A673 (cell line): ENCODE measurements around the gene OR13G1. TPM values are rescaled to one million over a fixed set of nuclear protein-coding genes. Genes with fewer than 3 reads are reported as not detected.
"Not testable (repeated sequence)": the region's sequence is repeated elsewhere in the genome, so short reads cannot be mapped to it uniquely, and the experiment has no call there.

Experiments used
- BruUV-seq: library from RNA; stranded (reverse); fragments of 400-500 nt; replicated peaks from 2 replicates; lab custom pipeline; 2021; lab: Mats Ljungman, UMichigan
- CTCF ChIA-PET: fragments of 300-600 bp; sonication (Branson Sonifier 250); formaldehyde crosslinking; loops from one replicate; lab custom pipeline; 2022; ENCODE audit warnings: antibody characterized with exemption; lab: Charles Lee
- POLR2A ChIA-PET: fragments of 300-600 bp; sonication (Branson Sonifier 250); formaldehyde crosslinking; loops from one replicate; lab custom pipeline; 2022; ENCODE audit warnings: antibody characterized with exemption; ENCODE audit not compliant: low non-redundant PET; lab: Charles Lee
- DNase-seq: peaks from one replicate; pipeline ENCODE4 v3.0.0-alpha.2; 2015; ENCODE audit warnings: low spot score
- H3K27ac ChIP-seq: fragments of 200-600 bp; sonication (generic); 2 replicates; pipeline ENCODE4 v1.5.1; 2016; ENCODE audit warnings: mixed run types, low read depth, mild to moderate bottlenecking, mixed read lengths, antibody characterized with exemption, low read length; ENCODE audit not compliant: poor library complexity, severe bottlenecking
- H3K27me3 ChIP-seq: fragments of 200-600 bp; sonication (generic); replicated peaks from 2 replicates; pipeline ENCODE4 v1.6.1; 2017; ENCODE audit warnings: mixed run types, low read depth, mild to moderate bottlenecking, mixed read lengths, antibody characterized with exemption, low read length; ENCODE audit not compliant: insufficient read depth, poor library complexity
- H3K36me3 ChIP-seq: fragments of 200-600 bp; sonication (generic); 2 replicates; pipeline ENCODE4 v1.6.1; 2016; ENCODE audit warnings: mixed run types, mild to moderate bottlenecking, mixed read lengths, antibody characterized with exemption, low read length; ENCODE audit not compliant: insufficient read depth, poor library complexity, severe bottlenecking
- H3K4me1 ChIP-seq: fragments of 200-600 bp; sonication (generic); 2 replicates; pipeline ENCODE4 v1.6.1; 2017; ENCODE audit warnings: mixed run types, mild to moderate bottlenecking, mixed read lengths, antibody characterized with exemption, low read length; ENCODE audit not compliant: insufficient read depth, poor library complexity, severe bottlenecking
- H3K4me3 ChIP-seq: fragments of 200-600 bp; sonication (generic); 2 replicates; pipeline ENCODE4 v1.5.1; 2016; ENCODE audit warnings: low read depth, mixed run types, mild to moderate bottlenecking, mixed read lengths, low read length; ENCODE audit not compliant: poor library complexity, severe bottlenecking
- H3K9me3 ChIP-seq: fragments of 200-600 bp; sonication (generic); 2 replicates; pipeline ENCODE4 v1.6.1; 2016; ENCODE audit warnings: mixed run types, low read depth, mild to moderate bottlenecking, mixed read lengths, antibody characterized with exemption, low read length; ENCODE audit not compliant: poor library complexity, severe bottlenecking
- CTCF ChIP-seq: fragments of 300-800, 200-600 bp; sonication (generic); conservative IDR thresholded peaks from 2 replicates; pipeline ENCODE4 v1.5.1; 2017; ENCODE audit warnings: low read depth, mild to moderate bottlenecking, antibody characterized with exemption, low read length, moderate library complexity, mixed read lengths
- EZH2 ChIP-seq: fragments of 200-600 bp; sonication (generic); IDR thresholded peaks from 2 replicates; pipeline ENCODE4 v1.6.1; 2017; ENCODE audit warnings: borderline replicate concordance, low read depth, mild to moderate bottlenecking, mixed read lengths, antibody characterized with exemption, low read length; ENCODE audit not compliant: poor library complexity, severe bottlenecking
- intact Hi-C: fragments of 100-400 bp; cut with micrococcal nuclease; formaldehyde crosslinking; loops from one replicate; pipeline ENCODE4 v1.10.0; 2022; ENCODE audit not compliant: unreplicated experiment
- total RNA-seq: library from RNA; stranded (reverse); gene quantifications from 2 replicates; pipeline ENCODE4 v1.2.3, GENCODE V29; 2021

Gene OR13G1
- total RNA-seq, 1 experiment from 2014 or later, result not detected

- BruUV-seq, result no TSS peak
- TF ChIP-seq CTCF (no peak), EZH2 (no peak)
- Histone ChIP-seq H3K4me1 (no peaks in the 10 kb centered on the region), H3K4me3 (no peak overlapping the region), H3K36me3 (no peaks in the 10 kb centered on the region), H3K27me3 (no peaks in the 10 kb centered on the region), H3K27ac (no peak overlapping the region), H3K9me3 (peaks cover 16% of the 10 kb centered on the region)
- no peak for DNase-seq
- CTCF ChIA-PET, result no interaction called here
- POLR2A ChIA-PET, result no interaction called here
- intact Hi-C loops, result no loop called here
Observed at GRCh38 chr1:247713753-247714152, 34.2 kb upstream of the OR13G1 start.

GRCh38 chr1:247710681-247711080, 31.1 kb upstream of the OR13G1 start:
- H3K27me3 ChIP-seq, H3K36me3 ChIP-seq, DNase-seq, BruUV-seq, intact Hi-C loops, H3K9me3 ChIP-seq, POLR2A ChIA-PET, H3K4me3 ChIP-seq, H3K27ac ChIP-seq, CTCF ChIA-PET, H3K4me1 ChIP-seq: not testable (repeated sequence)

GRCh38 chr1:247701338-247701737, 21.8 kb upstream of the OR13G1 start:
- no TSS peak for BruUV-seq
- no peak overlapping the region for H3K4me3 ChIP-seq
- intact Hi-C loops, result no loop called here
- H3K36me3 ChIP-seq, result no peaks in the 10 kb centered on the region
- POLR2A ChIA-PET, result no interaction called here
- H3K27me3 ChIP-seq, result no peaks in the 10 kb centered on the region
- no peaks in the 10 kb centered on the region for H3K9me3 ChIP-seq
- DNase-seq, result no peak
- TF ChIP-seq CTCF, result no peak
- no peak for TF ChIP-seq EZH2
- H3K27ac ChIP-seq, result no peak overlapping the region
- no peaks in the 10 kb centered on the region for H3K4me1 ChIP-seq
- CTCF ChIA-PET, result no interaction called here

- ChIA-PET CTCF (no interaction called here), POLR2A (no interaction called here)
- BruUV-seq, result no TSS peak
- Histone ChIP-seq H3K4me1 (no peaks in the 10 kb centered on the region), H3K27ac (no peak overlapping the region), H3K9me3 (no peaks in the 10 kb centered on the region), H3K27me3 (no peaks in the 10 kb centered on the region), H3K36me3 (no peaks in the 10 kb centered on the region), H3K4me3 (no peak overlapping the region)
- TF ChIP-seq CTCF (peak; percentile 87), EZH2 (no peak)
- DNase-seq, result peak; percentile 72
- intact Hi-C loops, result no loop called here
Observed at GRCh38 chr1:247681288-247681897, 1.9 kb upstream of the OR13G1 start.
